HG02852 (cell line): ENCODE data around the gene KCNK10.
A peak's percentile ranks its signal among the peaks of the same experiment; 100 is the strongest.

Experiments used
- ATAC-seq: cut with Tn5 transposase; IDR thresholded peaks from one replicate; pipeline ENCODE4 v1.9.1; 2021; ENCODE audit warnings: mild to moderate bottlenecking, moderate library complexity; ENCODE audit not compliant: unreplicated experiment

KCNK10 gene

GRCh38 chr14:88191605-88192004 is 131.5 kb downstream of the KCNK10 start:
- ATAC-seq: no peak

- peak; percentile 79 for ATAC-seq
These were observed 133.5 kb downstream of the KCNK10 start for GRCh38 chr14:88189417-88190191.

- peak; percentile 53 for ATAC-seq
These were observed 134.2 kb downstream of the KCNK10 start for GRCh38 chr14:88188745-88189416.

GRCh38 chr14:88185843-88186242 is 137.2 kb downstream of the KCNK10 start:
- no peak for ATAC-seq

GRCh38 chr14:88184956-88185355 is 138.1 kb downstream of the KCNK10 start:
- ATAC-seq: no peak

- ATAC-seq: peak; percentile 79
These were observed 142.0 kb downstream of the KCNK10 start for GRCh38 chr14:88181072-88181471.

- ATAC-seq: no peak
These were observed 143.4 kb downstream of the KCNK10 start for GRCh38 chr14:88179716-88180115.

GRCh38 chr14:88170333-88170732 is 152.7 kb downstream of the KCNK10 start:
- no peak for ATAC-seq

- peak; percentile 86 for ATAC-seq
These were observed 154.4 kb downstream of the KCNK10 start for GRCh38 chr14:88168498-88169165.

GRCh38 chr14:88168025-88168424 is 155.0 kb downstream of the KCNK10 start:
- no peak for ATAC-seq

- ATAC-seq: no peak
These were observed 156.5 kb downstream of the KCNK10 start for GRCh38 chr14:88166616-88167015.

- no peak for ATAC-seq
These were observed 158.0 kb downstream of the KCNK10 start for GRCh38 chr14:88164906-88165534.

- no peak for ATAC-seq
These were observed 159.3 kb downstream of the KCNK10 start for GRCh38 chr14:88163731-88164255.

- ATAC-seq: no peak
These were observed 166.9 kb downstream of the KCNK10 start for GRCh38 chr14:88156127-88156526.

- no peak for ATAC-seq
These were observed 168.1 kb downstream of the KCNK10 start for GRCh38 chr14:88154926-88155325.

- ATAC-seq: no peak
These were observed 168.7 kb downstream of the KCNK10 start for GRCh38 chr14:88154321-88154720.

GRCh38 chr14:88146881-88147649 is 176.0 kb downstream of the KCNK10 start:
- no peak for ATAC-seq

- no peak for ATAC-seq
These were observed 179.3 kb downstream of the KCNK10 start for GRCh38 chr14:88143810-88144209.

- ATAC-seq: no peak
These were observed 180.1 kb downstream of the KCNK10 start for GRCh38 chr14:88142997-88143396.

- no peak for ATAC-seq
These were observed 182.2 kb downstream of the KCNK10 start for GRCh38 chr14:88140874-88141273.
